Measurements from ENCODE around the gene PEAK3.

Gene PEAK3

GRCh38 chr19:2240881-2241760 is 40.9 kb downstream of the PEAK3 start:
- in situ Hi-C loops (cut with HindIII; ENCODE audit: low sequenced_read_pairs) = no loop called here

GRCh38 chr19:2239771-2240770 is 41.9 kb downstream of the PEAK3 start:
- in situ Hi-C loops (cut with HindIII; ENCODE audit: low sequenced_read_pairs) = loop anchor here (5.0 kb wide), 1 partner anchor 32 kb away; no protein-coding TSS in a partner anchor

GRCh38 chr19:2239173-2239572 is 42.8 kb downstream of the PEAK3 start:
- in situ Hi-C loops (cut with HindIII; ENCODE audit: low sequenced_read_pairs) = loop anchor here (5.0 kb wide), 1 partner anchor 33 kb away; no protein-coding TSS in a partner anchor

- in situ Hi-C loops (cut with HindIII; ENCODE audit: low sequenced_read_pairs) = loop anchor here (5.0 kb wide), 1 partner anchor 34 kb away; no protein-coding TSS in a partner anchor
Measured at GRCh38 chr19:2237869-2238153, 44.2 kb downstream of the PEAK3 start.

GRCh38 chr19:2237051-2237868 is 44.7 kb downstream of the PEAK3 start:
- in situ Hi-C loops (cut with HindIII; ENCODE audit: low sequenced_read_pairs) = loop anchor here (5.0 kb wide), 1 partner anchor 35 kb away; no protein-coding TSS in a partner anchor

GRCh38 chr19:2236314-2237050 is 45.5 kb downstream of the PEAK3 start, which contains the start of the genes PLEKHJ1 and SF3A2:
Gene PLEKHJ1 (minus strand): TSS chr19:2236329. CDS start chr19:2236248, 81 bp downstream.
Gene SF3A2 (plus strand): TSS chr19:2236824. CDS start chr19:2243419, 6,595 bp downstream.
- in situ Hi-C loops (cut with HindIII; ENCODE audit: low sequenced_read_pairs) = loop anchor here (5.0 kb wide), 1 partner anchor 36 kb away; no protein-coding TSS in a partner anchor

- in situ Hi-C loops (cut with HindIII; ENCODE audit: low sequenced_read_pairs) = loop anchor here (5.0 kb wide), 1 partner anchor 36 kb away; no protein-coding TSS in a partner anchor
Measured at GRCh38 chr19:2236064-2236313, 46.0 kb downstream of the PEAK3 start.

GRCh38 chr19:2235381-2236063 is 46.5 kb downstream of the PEAK3 start:
- in situ Hi-C loops (cut with HindIII; ENCODE audit: low sequenced_read_pairs) = loop anchor here (5.0 kb wide), 1 partner anchor 37 kb away; no protein-coding TSS in a partner anchor

- in situ Hi-C loops (cut with HindIII; ENCODE audit: low sequenced_read_pairs) = loop anchor here (5.0 kb wide), 1 partner anchor 37 kb away; no protein-coding TSS in a partner anchor
Measured at GRCh38 chr19:2234996-2235380, 47.0 kb downstream of the PEAK3 start.

GRCh38 chr19:2233601-2234280 is 48.2 kb downstream of the PEAK3 start:
- in situ Hi-C loops (cut with HindIII; ENCODE audit: low sequenced_read_pairs) = no loop called here

GRCh38 chr19:2232286-2233151 is 49.5 kb downstream of the PEAK3 start:
- in situ Hi-C loops (cut with HindIII; ENCODE audit: low sequenced_read_pairs) = no loop called here

- in situ Hi-C loops (cut with HindIII; ENCODE audit: low sequenced_read_pairs) = no loop called here
Measured at GRCh38 chr19:2231621-2232221, 50.3 kb downstream of the PEAK3 start.

- in situ Hi-C loops (cut with HindIII; ENCODE audit: low sequenced_read_pairs) = no loop called here
Measured at GRCh38 chr19:2230807-2231533, 51.0 kb downstream of the PEAK3 start.

- in situ Hi-C loops (cut with HindIII; ENCODE audit: low sequenced_read_pairs) = no loop called here
Measured at GRCh38 chr19:2230033-2230531, 51.9 kb downstream of the PEAK3 start.

GRCh38 chr19:2229103-2230032 is 52.6 kb downstream of the PEAK3 start:
- in situ Hi-C loops (cut with HindIII; ENCODE audit: low sequenced_read_pairs) = loop anchor here (5.0 to 10.0 kb wide), 2 partner anchors 112 to 235 kb away; no protein-coding TSS in a partner anchor
